ENCODE results near the gene SEMA5B. TPM values are rescaled to one million over a fixed set of nuclear protein-coding genes. Genes with fewer than 3 reads are reported as not detected.

SEMA5B gene
- total RNA-seq, 4 donors from 2014 or later, result 0.29 to 25.4 (median 4.5) TPM; not detected in 1

DNA sequence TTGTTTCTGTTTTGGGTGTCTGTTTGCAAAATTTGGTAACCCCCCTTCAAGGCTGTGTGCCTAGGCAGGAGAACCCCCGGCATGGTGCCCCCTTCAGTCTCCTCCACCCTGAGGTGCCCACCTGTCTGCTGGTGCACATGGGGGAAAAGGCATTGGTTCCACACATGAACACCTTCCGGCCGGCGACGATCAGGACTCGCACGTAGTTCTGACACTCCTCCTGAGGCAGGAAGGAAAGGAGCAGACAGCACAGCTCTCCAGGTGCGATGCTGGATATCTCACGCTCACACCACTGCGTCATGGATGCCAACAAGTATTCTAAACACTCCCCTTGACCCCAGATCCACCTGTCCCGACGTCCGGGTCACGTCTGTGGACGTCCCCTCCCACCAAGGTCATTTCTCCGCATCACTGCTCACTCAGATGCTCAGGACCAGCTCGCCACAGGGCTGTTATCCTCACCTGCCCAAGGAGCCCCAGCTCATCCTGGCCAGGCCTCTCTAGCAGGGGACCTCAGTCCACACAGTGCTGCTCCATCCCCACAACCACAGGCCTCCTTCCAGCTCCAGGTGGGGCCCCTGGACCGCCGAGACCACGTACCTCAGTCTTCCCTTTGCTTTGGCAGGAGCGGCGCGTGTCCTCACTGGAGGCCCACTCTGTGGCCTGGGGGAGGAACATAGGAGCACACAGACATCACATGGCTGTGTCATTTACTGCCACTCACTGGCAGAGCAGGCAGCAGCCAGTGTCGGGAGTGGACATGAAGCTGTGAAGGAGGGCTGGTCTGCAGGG, 99.0 kb downstream of the SEMA5B start:
- Histone ChIP-seq H3K27ac (no peak overlapping the region), H3K27me3 (no peaks in the 10 kb centered on the region), H3K9me3 (no peaks in the 10 kb centered on the region), H3K36me3 (no peaks in the 10 kb centered on the region), H3K4me3 (no peak overlapping the region), H3K4me1 (no peaks in the 10 kb centered on the region)
- TF ChIP-seq, protein P1, sequence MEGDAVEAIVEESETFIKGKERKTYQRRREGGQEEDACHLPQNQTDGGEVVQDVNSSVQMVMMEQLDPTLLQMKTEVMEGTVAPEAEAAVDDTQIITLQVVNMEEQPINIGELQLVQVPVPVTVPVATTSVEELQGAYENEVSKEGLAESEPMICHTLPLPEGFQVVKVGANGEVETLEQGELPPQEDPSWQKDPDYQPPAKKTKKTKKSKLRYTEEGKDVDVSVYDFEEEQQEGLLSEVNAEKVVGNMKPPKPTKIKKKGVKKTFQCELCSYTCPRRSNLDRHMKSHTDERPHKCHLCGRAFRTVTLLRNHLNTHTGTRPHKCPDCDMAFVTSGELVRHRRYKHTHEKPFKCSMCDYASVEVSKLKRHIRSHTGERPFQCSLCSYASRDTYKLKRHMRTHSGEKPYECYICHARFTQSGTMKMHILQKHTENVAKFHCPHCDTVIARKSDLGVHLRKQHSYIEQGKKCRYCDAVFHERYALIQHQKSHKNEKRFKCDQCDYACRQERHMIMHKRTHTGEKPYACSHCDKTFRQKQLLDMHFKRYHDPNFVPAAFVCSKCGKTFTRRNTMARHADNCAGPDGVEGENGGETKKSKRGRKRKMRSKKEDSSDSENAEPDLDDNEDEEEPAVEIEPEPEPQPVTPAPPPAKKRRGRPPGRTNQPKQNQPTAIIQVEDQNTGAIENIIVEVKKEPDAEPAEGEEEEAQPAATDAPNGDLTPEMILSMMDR (IDR thresholded peaks at IDR 0.05), result no peak
- TF ChIP-seq POLR2A (IDR thresholded peaks at IDR 0.05), result no peak
- intact Hi-C loops (cut with DNase I; ENCODE audit: low total_unique reads), result no loop called here
- DNase-seq, result no peak

DNA sequence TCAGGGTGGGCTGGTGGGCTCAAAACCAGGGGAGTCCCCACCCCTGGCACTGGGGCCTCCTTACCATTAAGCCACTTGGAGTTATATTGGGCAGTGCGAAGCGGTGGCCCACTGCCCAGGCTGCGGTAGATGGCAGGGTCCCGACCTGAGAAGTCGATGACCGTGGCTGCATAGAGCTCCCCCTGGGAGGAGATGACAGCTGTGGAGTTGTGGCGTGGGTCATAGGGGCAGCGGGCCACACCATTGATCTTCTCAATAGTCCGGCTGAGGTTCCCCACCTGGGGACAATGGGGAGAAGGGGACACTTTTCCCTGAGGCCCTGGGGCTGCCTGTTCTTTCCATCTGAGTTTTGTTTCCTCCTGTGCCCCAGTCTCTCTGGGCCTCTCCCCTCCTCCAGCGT, 99.8 kb downstream of the SEMA5B start:
- TF ChIP-seq POLR2A (IDR thresholded peaks at IDR 0.05), result no peak
- TF ChIP-seq, protein P1 (IDR thresholded peaks at IDR 0.05), result no peak
- intact Hi-C loops (cut with DNase I; ENCODE audit: low total_unique reads), result no loop called here
- no peak for DNase-seq

DNA sequence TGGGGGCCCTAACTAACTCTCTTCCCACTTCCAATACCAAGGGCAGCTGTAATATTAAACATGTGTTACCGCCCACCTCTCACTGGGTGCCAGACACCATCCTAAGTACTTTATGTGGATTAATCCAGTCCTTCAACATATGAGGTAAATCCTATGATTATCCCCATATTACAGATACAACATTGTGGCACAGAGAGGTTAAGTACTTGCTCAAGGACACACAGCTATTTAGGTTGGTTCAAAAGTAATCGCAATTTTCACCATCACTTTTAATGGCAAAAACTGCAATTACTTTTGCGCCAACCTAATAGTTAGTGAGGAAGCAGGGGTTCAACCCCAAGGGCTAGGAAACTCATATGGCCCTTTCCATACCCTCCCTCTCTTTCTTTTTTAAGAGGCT, 100.8 kb downstream of the SEMA5B start:
- TF ChIP-seq POLR2A (IDR thresholded peaks at IDR 0.05), result no peak
- TF ChIP-seq, protein P1 (IDR thresholded peaks at IDR 0.05), result no peak
- H3K4me1 ChIP-seq, result no peaks in the 10 kb centered on the region
- DNase-seq, result no peak
- H3K27ac ChIP-seq, result no peak overlapping the region
- intact Hi-C loops (cut with DNase I; ENCODE audit: low total_unique reads), result no loop called here
- no peaks in the 10 kb centered on the region for H3K9me3 ChIP-seq
- no peaks in the 10 kb centered on the region for H3K27me3 ChIP-seq
- no peak overlapping the region for H3K4me3 ChIP-seq
- no peaks in the 10 kb centered on the region for H3K36me3 ChIP-seq

More for the DNA sequence above, 99.8 kb downstream of the SEMA5B start:
- no peaks in the 10 kb centered on the region for H3K9me3 ChIP-seq
- no peak overlapping the region for H3K4me3 ChIP-seq
- no peaks in the 10 kb centered on the region for H3K27me3 ChIP-seq
- H3K27ac ChIP-seq, result no peak overlapping the region
- no peaks in the 10 kb centered on the region for H3K4me1 ChIP-seq
- H3K36me3 ChIP-seq, result no peaks in the 10 kb centered on the region

DNA sequence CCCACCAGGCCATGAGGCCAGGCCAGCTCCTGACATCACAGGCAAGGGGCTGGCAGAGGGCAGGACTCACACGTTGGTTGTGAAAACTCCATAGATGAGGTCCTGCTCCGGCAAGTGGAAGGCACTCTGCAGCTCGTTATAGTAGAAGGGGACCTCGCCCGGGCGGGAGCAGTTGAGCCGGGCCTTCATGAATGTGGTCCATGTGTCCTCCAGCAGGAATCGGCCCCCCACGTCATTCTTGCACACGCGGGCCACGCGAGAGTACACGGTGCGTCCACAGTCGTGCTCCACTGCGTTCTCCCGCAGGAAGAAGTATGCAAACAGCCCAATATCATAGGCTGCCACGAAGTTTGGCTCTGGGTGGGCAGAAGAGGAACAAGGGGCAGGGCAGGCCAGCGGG, 101.2 kb downstream of the SEMA5B start:
- no peak for DNase-seq
- intact Hi-C loops (cut with DNase I; ENCODE audit: low total_unique reads), result no loop called here
- H3K4me3 ChIP-seq, result no peak overlapping the region
- no peaks in the 10 kb centered on the region for H3K27me3 ChIP-seq
- no peaks in the 10 kb centered on the region for H3K4me1 ChIP-seq
- H3K27ac ChIP-seq, result no peak overlapping the region
- no peaks in the 10 kb centered on the region for H3K9me3 ChIP-seq
- TF ChIP-seq POLR2A (IDR thresholded peaks at IDR 0.05), result no peak
- TF ChIP-seq, protein P1 (IDR thresholded peaks at IDR 0.05), result no peak
- no peaks in the 10 kb centered on the region for H3K36me3 ChIP-seq

DNA sequence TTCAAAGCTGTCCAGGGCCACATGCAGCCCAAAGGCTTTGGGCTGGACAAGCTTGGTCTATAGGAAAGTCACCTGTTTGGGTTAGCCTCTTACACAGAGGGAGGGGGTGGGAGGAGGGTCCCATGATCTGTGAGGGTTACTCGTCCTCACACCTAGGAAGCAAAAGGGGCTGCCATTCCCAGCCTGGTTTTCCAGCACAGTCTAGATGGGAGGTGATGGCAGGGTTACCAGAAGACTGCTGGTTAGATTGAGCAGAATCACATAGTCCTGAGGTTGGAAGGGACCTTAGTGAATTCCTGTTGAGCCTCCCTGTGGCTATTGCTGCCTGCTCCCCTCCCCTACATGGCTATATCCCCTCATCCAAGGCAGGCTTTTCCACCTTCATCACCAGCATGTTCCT, 101.8 kb downstream of the SEMA5B start:
- no peak for DNase-seq
- no peaks in the 10 kb centered on the region for H3K4me1 ChIP-seq
- no peak overlapping the region for H3K4me3 ChIP-seq
- H3K27me3 ChIP-seq, result no peaks in the 10 kb centered on the region
- no peak overlapping the region for H3K27ac ChIP-seq
- no peaks in the 10 kb centered on the region for H3K9me3 ChIP-seq
- TF ChIP-seq, protein P1 (IDR thresholded peaks at IDR 0.05), result no peak
- TF ChIP-seq POLR2A (IDR thresholded peaks at IDR 0.05), result no peak
- no peaks in the 10 kb centered on the region for H3K36me3 ChIP-seq
- intact Hi-C loops (cut with DNase I; ENCODE audit: low total_unique reads), result no loop called here

Measured in uterus (tissue), 4 donors.